H1 (cell line): Measurements from ENCODE around the gene MRPL33. TPM values are rescaled to one million over a fixed set of nuclear protein-coding genes. Genes with fewer than 3 reads are reported as not detected.

ENCODE experiments used
- ATF3 ChIP-seq: IDR thresholded peaks from 2 replicates; pipeline ENCODE4 v1.6.1; 2011; ENCODE audit warnings: low read depth, mild to moderate bottlenecking, low read length; ENCODE audit not compliant: insufficient read depth
- JUN ChIP-seq: IDR thresholded peaks from 2 replicates; pipeline ENCODE4 v1.6.1; 2011; ENCODE audit warnings: low read depth, mild to moderate bottlenecking, improper control_type of control experiment, low read length
- KDM1A ChIP-seq: fragments of 200-600, 300-600 bp; sonication (generic); IDR thresholded peaks from 2 replicates; pipeline ENCODE4 v1.7.1; 2016; ENCODE audit warnings: mild to moderate bottlenecking, low read length, borderline replicate concordance
- SIRT6 ChIP-seq: IDR thresholded peaks from one replicate; pipeline ENCODE4 v1.7.1; 2012; ENCODE audit warnings: low read length, inconsistent platforms
- SP2 ChIP-seq: IDR thresholded peaks from 2 replicates; pipeline ENCODE4 v1.6.1; 2012; ENCODE audit warnings: mild to moderate bottlenecking, low read length, inconsistent platforms
- polyA plus RNA-seq, 7 experiments: library from polyadenylated mRNA; depleted of rRNA in 3 of 7; stranded (reverse) in 5 of 7; unstranded in 2 of 7; fragments of >200 nt in 5 of 7; fragments of 200-250 nt in 2 of 7; gene quantifications; 1 replicate in 5 of 7; 2 replicates in 1 of 7; 4 replicates in 1 of 7; pipeline versions ENCODE4 v1.2.1 to v1.2.3, GENCODE V29; 2011 to 2013; ENCODE audit warnings: missing spikeins in 2 of 7, mixed read lengths in 2 of 7
- total RNA-seq: library from RNA; stranded (reverse); fragmentation: NEBNext Ultra II Directional; extraction: Animal tissue kit (Norgen Biotek cat#: 25700); gene quantifications from 2 replicates; pipeline ENCODE4 v1.2.1, GENCODE V29; 2021

Gene MRPL33
- total and polyA plus RNA-seq, 2 of the 8 experiments (the other 6 are each of a cell fraction or from before 2014, with no cell fraction given): 24.3 to 62.9 TPM

GRCh38 chr2:27800856-27801255 lies 29.3 kb downstream of the MRPL33 start (continued):
- TF ChIP-seq KDM1A: no peak
- TF ChIP-seq SIRT6: no peak
- TF ChIP-seq ATF3: no peak
- TF ChIP-seq JUN: no peak
- TF ChIP-seq SP2: no peak
